ENCODE measurements around the gene COPS6. TPM values are rescaled to one million over a fixed set of nuclear protein-coding genes. Genes with fewer than 3 reads are reported as not detected.

COPS6 gene
- total RNA-seq, 1 donor from 2014 or later: 114 TPM

- Histone ChIP-seq H3K36me3 (peaks cover 88% of the 10 kb centered on the region), H3K4me1 (peaks cover 30% of the 10 kb centered on the region), H3K4me3 (no peak overlapping the region), H3K27me3 (ENCODE audit: low read depth) (no peaks in the 10 kb centered on the region), H3K27ac (replicated peaks) (no peak overlapping the region), H3K9me3 (replicated peaks) (no peaks in the 10 kb centered on the region)
- intact Hi-C loops (cut with micrococcal nuclease): no loop called here
- TF ChIP-seq CTCF (IDR thresholded peaks at IDR 0.05; ENCODE audit: borderline replicate concordance): no peak
- DNase-seq: no peak
Observed at GRCh38 chr7:100095704-100096103, 6.9 kb downstream of the COPS6 start.

GRCh38 chr7:100098913-100099312 lies 10.1 kb downstream of the COPS6 start:
- intact Hi-C loops (cut with micrococcal nuclease): no loop called here
- H3K36me3 ChIP-seq: peaks cover 69% of the 10 kb centered on the region

GRCh38 chr7:100099452-100099851 lies 10.7 kb downstream of the COPS6 start:
- intact Hi-C loops (cut with micrococcal nuclease): no loop called here
- Histone ChIP-seq H3K27ac (replicated peaks) (no peak overlapping the region), H3K4me1 (peaks cover 37% of the 10 kb centered on the region), H3K4me3 (peak overlapping the region; percentile 89), H3K36me3 (peaks cover 66% of the 10 kb centered on the region), H3K27me3 (ENCODE audit: low read depth) (no peaks in the 10 kb centered on the region), H3K9me3 (replicated peaks) (no peaks in the 10 kb centered on the region)
- no peak for DNase-seq
- no peak for TF ChIP-seq CTCF (IDR thresholded peaks at IDR 0.05; ENCODE audit: borderline replicate concordance)

More at GRCh38 chr7:100098913-100099312, 10.1 kb downstream of the COPS6 start:
- no peak for TF ChIP-seq CTCF (IDR thresholded peaks at IDR 0.05; ENCODE audit: borderline replicate concordance)
- H3K4me1 ChIP-seq: peaks cover 38% of the 10 kb centered on the region
- H3K27ac ChIP-seq (replicated peaks): no peak overlapping the region
- no peak overlapping the region for H3K4me3 ChIP-seq
- no peaks in the 10 kb centered on the region for H3K27me3 ChIP-seq (ENCODE audit: low read depth)
- no peak for DNase-seq
- no peaks in the 10 kb centered on the region for H3K9me3 ChIP-seq (replicated peaks)

- intact Hi-C loops (cut with micrococcal nuclease): no loop called here
- Histone ChIP-seq H3K4me1 (peaks cover 37% of the 10 kb centered on the region), H3K36me3 (peaks cover 65% of the 10 kb centered on the region), H3K27ac (replicated peaks) (peak overlapping the region; percentile 97), H3K4me3 (peak overlapping the region; percentile 89), H3K9me3 (replicated peaks) (no peaks in the 10 kb centered on the region), H3K27me3 (ENCODE audit: low read depth) (no peaks in the 10 kb centered on the region)
- DNase-seq: peak; percentile 92
- TF ChIP-seq CTCF (IDR thresholded peaks at IDR 0.05; ENCODE audit: borderline replicate concordance): no peak
Observed at GRCh38 chr7:100100420-100101015, 11.7 kb downstream of the COPS6 start.

GRCh38 chr7:100101016-100101862 lies 12.5 kb downstream of the COPS6 start, which contains the start of the genes AP4M1 and MCM7:
Gene AP4M1, plus strand, starts transcription at chr7:100101643. Its CDS starts 72 bp downstream, at chr7:100101715.
Gene MCM7, minus strand, starts transcription at chr7:100101397. Its CDS starts 103 bp downstream, at chr7:100101294.
- Histone ChIP-seq H3K9me3 (replicated peaks) (no peaks in the 10 kb centered on the region), H3K4me1 (peaks cover 37% of the 10 kb centered on the region), H3K27ac (replicated peaks) (peak within 1 kb of the TSS; percentile 97), H3K4me3 (peak within 1 kb of the TSS; percentile 89), H3K27me3 (ENCODE audit: low read depth) (no peaks in the 10 kb centered on the region), H3K36me3 (peaks cover 65% of the 10 kb centered on the region)
- DNase-seq: peak; percentile 99
- TF ChIP-seq CTCF (IDR thresholded peaks at IDR 0.05; ENCODE audit: borderline replicate concordance): no peak
- intact Hi-C loops (cut with micrococcal nuclease): no loop called here
